Uterus (tissue), 4 donors: ENCODE data around the gene GZMM. TPM values are rescaled to one million over a fixed set of nuclear protein-coding genes. Genes with fewer than 3 reads are reported as not detected.
"Not testable (repeated sequence)": the region's sequence is repeated elsewhere in the genome, so short reads cannot be mapped to it uniquely, and the experiment has no call there.

Experiments
- DNase-seq, 2 donors: peaks; one replicate each; pipeline ENCODE4 v3.0.0-alpha.2; 2019 to 2020
- H3K27ac ChIP-seq, 2 donors: fragments of 200-600 bp; sonication (generic); 1 replicate in 1 of 2; 2 replicates in 1 of 2; pipeline ENCODE4 v1.5.1; 2016 to 2018
- H3K27me3 ChIP-seq, 2 donors: fragments of 200-600 bp; sonication (generic); one replicate each; pipeline ENCODE4 v1.5.1; 2018 to 2019; ENCODE audit warnings: control low read depth in 1 of 2
- H3K36me3 ChIP-seq, 2 donors: fragments of 200-600 bp; sonication (generic); one replicate each; pipeline ENCODE4 v1.5.1; 2019; ENCODE audit warnings: control low read depth in 1 of 2
- H3K4me1 ChIP-seq, 2 donors: fragments of 200-600 bp; sonication (generic); one replicate each; pipeline ENCODE4 v1.5.1; 2018 to 2019; ENCODE audit warnings: control low read depth in 1 of 2
- H3K4me3 ChIP-seq, 2 donors: fragments of 200-600 bp; sonication (generic); 1 replicate in 1 of 2; 2 replicates in 1 of 2; pipeline ENCODE4 v1.5.1; 2018 to 2019; ENCODE audit warnings: mild to moderate bottlenecking in 1 of 2
- H3K9me3 ChIP-seq, 2 donors: fragments of 200-600 bp; sonication (generic); one replicate each; pipeline ENCODE4 v1.5.1; 2019; ENCODE audit warnings: control low read depth in 1 of 2
- CTCF ChIP-seq, 4 experiments: fragments of 200-600 bp in 2 of 4; fragments of 450-650 bp in 2 of 4; sonication (generic) in 2 of 4; IDR thresholded peaks; one replicate each; pipeline ENCODE4 v1.5.1; 2016 to 2019; ENCODE audit warnings: antibody characterized with exemption in 4 of 4, mild to moderate bottlenecking in 2 of 4, moderate library complexity in 1 of 4
- POLR2A ChIP-seq, 2 donors: fragments of 450-650 bp; IDR thresholded peaks; one replicate each; pipeline ENCODE4 v1.6.1; 2016; ENCODE audit warnings: antibody characterized with exemption in 2 of 2, mild to moderate bottlenecking in 1 of 2, moderate library complexity in 1 of 2
- intact Hi-C: fragments of 100-400 bp; cut with DNase I; formaldehyde crosslinking; loops from one replicate; pipeline ENCODE4 v1.15.1; 2023; ENCODE audit warnings: low total_unique reads
- total RNA-seq, 4 donors: library from RNA; depleted of rRNA in 3 of 4; stranded (reverse); fragments of >200 nt in 3 of 4; gene quantifications; one replicate each; pipeline versions ENCODE4 v1.1.0 to v1.2.4, GENCODE V29; 2014 to 2023
- donor health status: DM: yes; HTN: yes; CAD: no.

Gene GZMM
- total RNA-seq, 4 donors from 2014 or later: 0.62 to 1.6 TPM; not detected in 2

DNA sequence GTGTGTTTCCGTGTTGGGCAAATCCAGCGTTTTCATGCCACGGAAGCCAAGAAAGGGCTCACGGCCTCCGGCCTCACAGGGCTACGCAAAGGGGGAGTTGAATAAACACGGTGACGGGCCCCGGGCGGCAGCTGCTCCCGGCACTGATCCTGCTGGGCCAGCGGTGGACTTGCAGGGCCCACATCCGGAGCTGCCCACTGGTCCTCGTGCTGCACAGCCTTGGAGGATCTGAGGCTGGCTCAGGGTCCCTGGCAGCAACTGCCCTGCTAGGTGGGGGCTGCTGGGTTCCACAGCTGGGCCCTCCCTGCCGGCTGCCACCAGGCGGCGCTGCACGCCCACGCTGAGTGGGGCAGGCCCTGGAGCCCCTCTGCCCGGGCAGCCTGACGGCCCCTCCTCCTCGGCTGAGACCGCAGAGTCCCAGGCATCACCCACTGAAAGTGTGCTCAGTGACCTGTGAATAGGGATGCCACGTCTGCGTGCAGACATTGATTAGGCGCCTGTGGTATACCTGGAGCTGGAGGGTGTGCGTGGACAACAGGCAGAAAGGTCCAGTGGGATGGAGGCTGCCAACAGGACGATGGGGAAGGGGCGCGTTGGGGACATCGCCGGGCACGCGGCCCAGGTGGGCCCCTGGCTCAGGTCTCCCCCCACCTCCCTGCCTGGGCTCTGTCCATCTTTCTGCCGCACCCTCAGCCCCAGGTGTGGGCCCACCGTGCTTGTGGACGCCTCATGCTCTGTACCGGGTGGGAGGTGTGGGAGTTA, 40.6 kb downstream of the GZMM start:
- no peaks in the 10 kb centered on the region for H3K9me3 ChIP-seq
- peaks cover 0 to 4% of the 10 kb centered on the region in 2 donors for H3K4me1 ChIP-seq
- DNase-seq: peak in 1 of 2 donors; percentile 45
- intact Hi-C loops: no loop called here
- TF ChIP-seq CTCF (IDR thresholded peaks at IDR 0.05): peak; percentile 52 to 72 (median 66)
- TF ChIP-seq POLR2A (IDR thresholded peaks at IDR 0.05): no peak
- H3K27ac ChIP-seq: no peak overlapping the region
- no peak overlapping the region for H3K4me3 ChIP-seq
- H3K27me3 ChIP-seq: peaks cover 0 to 15% of the 10 kb centered on the region in 2 donors
- no peaks in the 10 kb centered on the region for H3K36me3 ChIP-seq

GRCh38 chr19:585146-585545, 41.3 kb downstream of the GZMM start:
- DNase-seq, H3K9me3 ChIP-seq, H3K36me3 ChIP-seq, H3K4me3 ChIP-seq, intact Hi-C loops, H3K27ac ChIP-seq, H3K4me1 ChIP-seq: not testable (repeated sequence)
- H3K27me3 ChIP-seq: peaks cover 0 to 15% of the 10 kb centered on the region in 2 donors

- DNase-seq: no peak
- H3K27me3 ChIP-seq: peaks cover under 1 to 15% of the 10 kb centered on the region in 2 donors
- intact Hi-C loops: no loop called here
- no peak overlapping the region for H3K27ac ChIP-seq
- no peaks in the 10 kb centered on the region for H3K36me3 ChIP-seq
- TF ChIP-seq POLR2A (IDR thresholded peaks at IDR 0.05) (no peak), CTCF (IDR thresholded peaks at IDR 0.05) (no peak)
- H3K9me3 ChIP-seq: no peaks in the 10 kb centered on the region
- peaks cover 0 to 10% of the 10 kb centered on the region in 2 donors for H3K4me1 ChIP-seq
- no peak overlapping the region for H3K4me3 ChIP-seq
Measured at GRCh38 chr19:585551-586110, 41.8 kb downstream of the GZMM start.

DNA sequence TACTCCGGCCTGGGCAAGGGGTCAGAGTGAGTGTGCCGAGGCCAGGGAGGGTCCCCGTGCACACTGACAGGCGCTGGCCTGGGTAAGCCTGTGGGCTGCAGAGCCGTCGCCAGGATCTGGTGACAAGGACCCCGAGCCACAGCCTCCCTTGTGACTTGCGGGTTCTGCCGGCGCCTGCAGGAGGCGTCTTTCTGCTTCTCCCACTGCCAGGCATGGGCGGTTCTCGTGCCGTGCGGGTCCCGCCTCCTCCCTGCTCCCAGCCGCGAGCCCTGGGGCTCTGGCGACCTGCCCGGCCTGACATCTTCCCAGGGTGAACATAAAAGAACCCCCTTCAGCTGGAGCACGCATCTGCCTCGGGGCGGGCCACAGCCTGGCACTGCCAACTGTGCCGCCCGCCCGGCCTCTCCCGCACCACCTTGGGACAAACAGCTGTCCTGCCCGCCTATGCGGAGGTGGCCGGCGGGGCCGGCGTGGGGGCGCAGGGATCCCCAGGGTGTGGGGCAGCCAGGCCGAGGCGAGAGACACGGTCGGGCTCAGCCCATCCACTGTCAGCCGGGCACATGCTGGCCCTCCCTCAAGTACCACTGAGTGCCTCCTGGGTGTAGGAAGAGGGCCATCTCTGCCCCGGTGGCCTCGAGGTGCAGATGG, 44.4 kb downstream of the GZMM start:
- H3K4me3 ChIP-seq: no peak overlapping the region
- no peaks in the 10 kb centered on the region for H3K9me3 ChIP-seq
- intact Hi-C loops: no loop called here
- TF ChIP-seq POLR2A (IDR thresholded peaks at IDR 0.05): no peak
- no peak for TF ChIP-seq CTCF (IDR thresholded peaks at IDR 0.05)
- H3K4me1 ChIP-seq: peaks cover 0 to 14% of the 10 kb centered on the region in 2 donors
- no peaks in the 10 kb centered on the region for H3K36me3 ChIP-seq
- peaks cover 16 to 21% of the 10 kb centered on the region in 2 donors for H3K27me3 ChIP-seq
- DNase-seq: no peak
- no peak overlapping the region for H3K27ac ChIP-seq

- no peak for DNase-seq
- Histone ChIP-seq H3K27ac (no peak overlapping the region), H3K36me3 (no peaks in the 10 kb centered on the region), H3K4me3 (no peak overlapping the region), H3K9me3 (no peaks in the 10 kb centered on the region), H3K27me3 (peaks cover 16 to 21% of the 10 kb centered on the region in 2 donors), H3K4me1 (peaks cover 0 to 14% of the 10 kb centered on the region in 2 donors)
- TF ChIP-seq POLR2A (IDR thresholded peaks at IDR 0.05): no peak
- TF ChIP-seq CTCF (IDR thresholded peaks at IDR 0.05): no peak
- intact Hi-C loops: no loop called here
Measured at GRCh38 chr19:588741-589692, 45.2 kb downstream of the GZMM start.
